DMS153 treated with DMSO at 0.1 percent for 48 hours (cell line): ENCODE measurements around the gene SEZ6L.

Source experiments
- DNase-seq: peaks from one replicate; lab custom pipeline; 2025; ENCODE audit not compliant: unreplicated experiment; lab: John Stamatoyannopoulos, UW

Gene SEZ6L

GRCh38 chr22:26172389-26172990 lies 3.2 kb downstream of the SEZ6L start:
- DNase-seq, result peak; percentile 83

GRCh38 chr22:26174280-26174679 lies 5.0 kb downstream of the SEZ6L start:
- DNase-seq, result peak; percentile 9

DNA sequence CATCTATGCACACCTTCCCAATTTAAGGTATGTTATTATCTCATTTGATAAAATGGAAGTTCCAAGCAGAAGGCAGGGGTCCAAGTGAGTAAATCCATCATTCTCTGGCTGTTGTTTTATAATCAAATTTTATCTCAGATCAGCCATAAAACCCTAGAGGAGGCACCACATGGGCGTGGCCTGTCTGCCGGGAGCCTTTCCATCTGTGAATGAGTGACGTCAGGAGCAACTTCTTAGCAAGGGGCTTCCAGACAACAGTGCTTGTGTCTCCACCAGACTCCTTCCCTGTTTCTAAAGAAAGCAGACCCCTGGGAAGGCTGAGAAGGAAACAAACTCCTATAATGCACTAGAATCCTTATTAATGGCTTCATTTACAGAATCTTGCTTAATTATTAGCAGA lies 13.5 kb downstream of the SEZ6L start:
- DNase-seq, result no peak

DNA sequence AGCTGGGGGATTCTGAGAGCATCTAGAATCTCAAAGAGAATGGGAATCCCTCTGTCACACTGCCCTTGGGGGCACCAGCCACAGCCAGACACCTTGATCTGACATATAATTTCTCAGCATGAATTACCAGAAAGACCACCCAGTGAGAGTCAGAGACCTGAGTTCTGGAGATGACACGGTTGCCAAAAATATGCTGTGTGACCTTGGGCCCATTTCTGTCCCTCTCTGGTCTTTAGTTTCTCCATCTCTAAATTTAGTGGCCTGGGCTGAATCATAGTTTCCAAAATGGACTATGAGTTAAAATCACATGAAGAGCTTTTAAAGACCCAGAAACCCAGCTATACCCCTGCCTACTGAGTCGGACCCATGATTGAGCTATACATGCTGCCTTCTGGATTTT lies 15.9 kb downstream of the SEZ6L start:
- no peak for DNase-seq

DNA sequence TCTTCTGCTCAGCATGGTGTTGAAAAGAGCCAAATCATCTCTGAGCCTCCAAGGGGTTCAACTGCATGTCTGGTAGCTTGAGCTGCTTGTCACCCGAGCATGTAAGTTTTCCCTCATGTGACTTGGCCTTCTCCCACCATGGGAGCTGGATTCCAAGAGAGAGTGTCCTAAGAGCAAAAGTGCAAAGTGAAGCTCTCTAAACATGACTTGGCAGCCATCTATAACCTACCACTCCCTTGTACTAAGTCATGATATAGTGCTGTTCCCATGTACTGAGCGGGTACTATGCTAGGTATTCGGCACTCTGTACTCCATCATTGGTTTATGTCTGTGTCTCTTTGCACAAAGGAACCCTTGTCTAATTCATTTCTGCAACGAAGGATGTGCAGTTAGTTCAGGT lies 19.1 kb downstream of the SEZ6L start:
- DNase-seq, result no peak

- no peak for DNase-seq
Measured at GRCh38 chr22:26194313-26194712, 25.1 kb downstream of the SEZ6L start.

- DNase-seq, result no peak
Measured at GRCh38 chr22:26194877-26195276, 25.6 kb downstream of the SEZ6L start.

- DNase-seq, result no peak
Measured at GRCh38 chr22:26196657-26197056, 27.4 kb downstream of the SEZ6L start.

DNA sequence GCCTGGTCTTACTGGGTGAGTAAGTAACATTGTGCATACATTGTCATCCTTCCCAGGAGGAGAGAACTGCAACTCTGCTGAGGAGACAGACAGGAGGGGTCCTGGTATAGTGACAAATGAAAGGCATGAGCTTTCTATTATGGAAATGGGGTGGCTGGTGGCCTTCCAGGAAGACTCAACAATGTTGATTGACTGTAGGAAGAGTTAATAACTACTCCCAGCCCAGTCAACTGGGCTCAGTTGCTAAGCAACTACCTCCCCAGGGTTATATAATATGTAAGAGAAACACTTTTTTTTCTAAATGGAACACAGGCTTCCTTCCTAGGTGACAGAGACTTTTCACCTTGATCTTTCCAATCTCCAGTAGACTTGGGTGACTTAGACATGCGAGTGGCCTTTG lies 28.2 kb downstream of the SEZ6L start:
- DNase-seq, result no peak

- DNase-seq, result no peak
Measured at GRCh38 chr22:26199665-26200064, 30.4 kb downstream of the SEZ6L start.

DNA sequence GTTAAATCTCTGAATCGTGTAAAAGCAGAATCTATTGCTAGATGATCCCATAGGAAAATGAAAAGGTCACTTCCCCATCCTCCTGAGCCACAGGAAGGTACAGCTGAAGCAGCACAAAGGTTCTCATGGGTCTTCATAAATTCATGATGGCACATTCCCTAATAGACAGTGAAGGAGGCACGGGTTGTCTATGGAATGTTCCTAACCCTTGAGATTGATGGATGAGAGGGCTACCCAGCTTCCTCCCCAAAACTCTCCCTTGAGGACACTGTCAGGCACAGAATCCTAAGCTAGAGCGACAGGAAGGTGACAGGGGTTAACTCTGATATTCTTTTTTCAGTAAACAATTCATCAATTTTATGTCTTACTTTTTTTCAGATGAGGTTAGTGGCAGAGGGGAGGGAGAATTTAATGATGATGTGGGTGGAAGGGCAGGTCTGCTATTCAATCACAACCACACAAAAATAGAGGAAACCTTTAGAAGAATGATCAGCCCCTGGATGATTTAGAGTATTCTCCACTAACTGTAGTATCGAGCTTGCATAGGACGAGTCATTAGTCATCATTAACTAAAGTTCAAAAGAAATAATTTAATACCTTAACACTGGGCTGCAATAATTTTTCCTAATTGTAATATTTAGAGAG lies 33.1 kb downstream of the SEZ6L start:
- DNase-seq, result no peak

- no peak for DNase-seq
Measured at GRCh38 chr22:26205494-26205893, 36.2 kb downstream of the SEZ6L start.

DNA sequence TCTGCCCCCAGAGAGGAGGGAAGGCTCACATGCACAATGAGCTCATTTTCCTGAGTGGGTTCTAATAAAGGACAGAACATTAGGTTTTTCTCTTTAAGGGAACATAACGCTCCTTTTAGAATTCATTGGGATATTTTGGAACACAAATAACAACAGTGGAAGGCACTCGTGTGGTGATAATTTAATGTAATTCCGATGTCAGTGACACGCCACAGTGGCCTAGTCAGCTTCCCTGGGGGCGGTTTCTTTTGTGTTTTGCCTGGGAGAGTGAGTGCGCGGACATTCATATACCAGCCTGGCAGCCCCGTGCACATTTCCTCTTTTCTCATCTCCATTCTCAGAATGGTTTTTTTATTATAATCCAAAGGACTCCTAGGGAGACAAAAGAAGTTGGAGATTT lies 41.1 kb downstream of the SEZ6L start:
- DNase-seq, result no peak

GRCh38 chr22:26213826-26214225 lies 44.6 kb downstream of the SEZ6L start:
- DNase-seq, result no peak

DNA sequence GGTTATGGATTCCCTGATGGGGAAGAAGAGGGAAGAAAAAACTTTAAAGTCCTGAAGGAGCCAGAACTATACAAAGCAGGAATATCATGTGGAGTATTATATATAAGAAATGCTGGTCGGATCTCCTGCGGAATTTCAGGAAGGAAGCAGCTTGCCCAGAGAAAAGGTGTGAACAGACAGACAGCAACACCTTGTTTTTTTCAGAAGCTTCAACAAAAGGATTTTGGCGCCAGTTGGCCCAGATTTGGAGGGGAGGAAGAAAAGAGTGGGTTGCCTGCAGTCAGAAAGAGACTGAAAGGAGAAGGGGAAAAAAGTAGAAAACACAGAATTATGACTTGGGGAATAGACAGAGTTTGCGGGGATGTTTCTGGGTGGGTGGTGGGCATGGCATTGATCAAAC lies 45.2 kb downstream of the SEZ6L start:
- no peak for DNase-seq

DNA sequence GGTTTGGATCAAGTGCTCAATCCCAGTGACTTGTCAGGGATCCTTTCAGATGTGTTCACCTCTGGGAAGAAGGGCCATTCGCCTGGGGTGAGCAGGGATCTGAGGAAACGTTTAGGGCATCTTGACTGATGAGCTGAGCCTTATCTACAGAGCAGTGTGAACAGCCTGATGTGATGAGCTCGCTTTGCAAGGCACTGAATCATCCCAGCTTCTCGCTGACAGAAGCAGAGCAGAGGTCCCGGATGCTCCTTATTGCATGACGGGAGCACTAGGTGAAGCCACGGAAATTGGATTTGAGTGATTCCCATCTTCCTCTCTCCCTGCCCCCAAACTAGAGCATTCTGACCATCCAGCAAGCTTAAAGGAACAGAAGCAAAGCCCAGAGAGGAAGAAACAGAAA lies 46.5 kb downstream of the SEZ6L start:
- DNase-seq, result no peak

GRCh38 chr22:26225207-26225606 lies 55.9 kb downstream of the SEZ6L start:
- DNase-seq, result no peak

GRCh38 chr22:26226538-26227297 lies 57.5 kb downstream of the SEZ6L start:
- DNase-seq, result no peak

DNA sequence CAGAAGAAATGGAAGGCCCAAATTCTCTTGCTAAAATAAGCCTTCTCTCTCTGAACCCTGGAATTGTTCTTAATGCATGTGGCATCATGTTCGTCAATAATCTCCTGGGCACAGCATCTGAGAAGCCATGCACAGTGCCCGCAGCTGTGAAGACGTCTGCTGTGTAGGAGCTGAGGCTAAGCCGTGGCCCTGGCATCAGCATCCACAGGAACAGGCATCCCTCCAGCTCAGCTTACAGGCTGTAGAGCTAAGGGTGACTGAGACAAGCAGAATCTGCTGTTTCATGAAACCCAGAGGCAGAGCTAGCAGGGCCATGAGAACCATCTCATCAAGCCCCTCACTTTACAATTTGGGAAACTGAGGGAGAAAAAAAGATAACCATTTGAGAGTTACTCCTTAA lies 60.6 kb downstream of the SEZ6L start:
- no peak for DNase-seq

GRCh38 chr22:26234296-26234695 lies 65.0 kb downstream of the SEZ6L start:
- no peak for DNase-seq

- no peak for DNase-seq
Measured at GRCh38 chr22:26235792-26236487, 66.7 kb downstream of the SEZ6L start.

GRCh38 chr22:26236991-26237390 lies 67.7 kb downstream of the SEZ6L start:
- DNase-seq, result no peak
